Stimulated activated CD4-positive, alpha-beta T cell treated with anti-CD3 and anti-CD28 coated beads, Interleukin-15, amount 100 ng/mL, for 48 hours (primary cell): ENCODE results near the gene CRYM.
"Not testable (repeated sequence)": the region's sequence is repeated elsewhere in the genome, so short reads cannot be mapped to it uniquely, and the experiment has no call there.

ENCODE experiments used
- DNase-seq, 2 donors: peaks; one replicate each; pipeline ENCODE4 v3.0.0-alpha.2; 2020; ENCODE audit warnings: low read depth in 2 of 2

CRYM gene

GRCh38 chr16:21277927-21278706 is at the start of gene CRYM:
Gene CRYM (minus strand): TSS chr16:21278290. CDS start chr16:21278251, 39 bp downstream.
- DNase-seq = peak; percentile 32 to 45

- DNase-seq = no peak
These were observed 49.0 kb upstream of the CRYM start for GRCh38 chr16:21327046-21327445.

GRCh38 chr16:21326459-21326858 is 48.4 kb upstream of the CRYM start:
- DNase-seq = no peak

GRCh38 chr16:21324267-21324666 is 46.2 kb upstream of the CRYM start:
- DNase-seq = no peak

GRCh38 chr16:21322251-21322650 is 44.2 kb upstream of the CRYM start:
- DNase-seq = not testable (repeated sequence)

GRCh38 chr16:21321736-21322135 is 43.6 kb upstream of the CRYM start:
- no peak for DNase-seq

GRCh38 chr16:21314339-21314738 is 36.2 kb upstream of the CRYM start:
- no peak for DNase-seq

- DNase-seq = not testable (repeated sequence)
These were observed 34.8 kb upstream of the CRYM start for GRCh38 chr16:21312863-21313372.

GRCh38 chr16:21312046-21312445 is 34.0 kb upstream of the CRYM start:
- not testable (repeated sequence) for DNase-seq

- not testable (repeated sequence) for DNase-seq
These were observed 28.6 kb upstream of the CRYM start for GRCh38 chr16:21306712-21307111.

GRCh38 chr16:21302898-21303528 is 24.9 kb upstream of the CRYM start:
- DNase-seq = no peak

GRCh38 chr16:21302454-21302853 is 24.4 kb upstream of the CRYM start:
- no peak for DNase-seq

- DNase-seq = no peak
These were observed 23.8 kb upstream of the CRYM start for GRCh38 chr16:21301895-21302291.

GRCh38 chr16:21301168-21301894 is 23.2 kb upstream of the CRYM start:
- peak in 1 of 2 donors; percentile 30 for DNase-seq

- DNase-seq = peak; percentile 43 to 54
These were observed 22.4 kb upstream of the CRYM start for GRCh38 chr16:21300309-21301167.

GRCh38 chr16:21289789-21290188 is 11.7 kb upstream of the CRYM start:
- DNase-seq = not testable (repeated sequence)

GRCh38 chr16:21285314-21285713 is 7.2 kb upstream of the CRYM start:
- DNase-seq = no peak

GRCh38 chr16:21284414-21284813 is 6.3 kb upstream of the CRYM start:
- DNase-seq = no peak

- DNase-seq = no peak
These were observed 5.6 kb upstream of the CRYM start for GRCh38 chr16:21283521-21284289.

- DNase-seq = no peak
These were observed 3.8 kb upstream of the CRYM start for GRCh38 chr16:21281698-21282389.
